A673 (cell line): Measurements from ENCODE around the gene ZNF605. TPM values are rescaled to one million over a fixed set of nuclear protein-coding genes. Genes with fewer than 3 reads are reported as not detected.

ENCODE experiments used
- BruUV-seq: library from RNA; stranded (reverse); fragments of 400-500 nt; replicated peaks from 2 replicates; lab custom pipeline; 2021; lab: Mats Ljungman, UMichigan
- CTCF ChIA-PET: fragments of 300-600 bp; sonication (Branson Sonifier 250); formaldehyde crosslinking; loops from one replicate; lab custom pipeline; 2022; ENCODE audit warnings: antibody characterized with exemption; lab: Charles Lee
- POLR2A ChIA-PET: fragments of 300-600 bp; sonication (Branson Sonifier 250); formaldehyde crosslinking; loops from one replicate; lab custom pipeline; 2022; ENCODE audit warnings: antibody characterized with exemption; ENCODE audit not compliant: low non-redundant PET; lab: Charles Lee
- DNase-seq: peaks from one replicate; pipeline ENCODE4 v3.0.0-alpha.2; 2015; ENCODE audit warnings: low spot score
- H3K27ac ChIP-seq: fragments of 200-600 bp; sonication (generic); 2 replicates; pipeline ENCODE4 v1.5.1; 2016; ENCODE audit warnings: mixed run types, low read depth, mild to moderate bottlenecking, mixed read lengths, antibody characterized with exemption, low read length; ENCODE audit not compliant: poor library complexity, severe bottlenecking
- H3K27me3 ChIP-seq: fragments of 200-600 bp; sonication (generic); replicated peaks from 2 replicates; pipeline ENCODE4 v1.6.1; 2017; ENCODE audit warnings: mixed run types, low read depth, mild to moderate bottlenecking, mixed read lengths, antibody characterized with exemption, low read length; ENCODE audit not compliant: insufficient read depth, poor library complexity
- H3K36me3 ChIP-seq: fragments of 200-600 bp; sonication (generic); 2 replicates; pipeline ENCODE4 v1.6.1; 2016; ENCODE audit warnings: mixed run types, mild to moderate bottlenecking, mixed read lengths, antibody characterized with exemption, low read length; ENCODE audit not compliant: insufficient read depth, poor library complexity, severe bottlenecking
- H3K4me1 ChIP-seq: fragments of 200-600 bp; sonication (generic); 2 replicates; pipeline ENCODE4 v1.6.1; 2017; ENCODE audit warnings: mixed run types, mild to moderate bottlenecking, mixed read lengths, antibody characterized with exemption, low read length; ENCODE audit not compliant: insufficient read depth, poor library complexity, severe bottlenecking
- H3K4me3 ChIP-seq: fragments of 200-600 bp; sonication (generic); 2 replicates; pipeline ENCODE4 v1.5.1; 2016; ENCODE audit warnings: low read depth, mixed run types, mild to moderate bottlenecking, mixed read lengths, low read length; ENCODE audit not compliant: poor library complexity, severe bottlenecking
- H3K9me3 ChIP-seq: fragments of 200-600 bp; sonication (generic); 2 replicates; pipeline ENCODE4 v1.6.1; 2016; ENCODE audit warnings: mixed run types, low read depth, mild to moderate bottlenecking, mixed read lengths, antibody characterized with exemption, low read length; ENCODE audit not compliant: poor library complexity, severe bottlenecking
- EZH2 ChIP-seq: fragments of 200-600 bp; sonication (generic); IDR thresholded peaks from 2 replicates; pipeline ENCODE4 v1.6.1; 2017; ENCODE audit warnings: borderline replicate concordance, low read depth, mild to moderate bottlenecking, mixed read lengths, antibody characterized with exemption, low read length; ENCODE audit not compliant: poor library complexity, severe bottlenecking
- intact Hi-C: fragments of 100-400 bp; cut with micrococcal nuclease; formaldehyde crosslinking; loops from one replicate; pipeline ENCODE4 v1.10.0; 2022; ENCODE audit not compliant: unreplicated experiment
- total RNA-seq: library from RNA; stranded (reverse); gene quantifications from 2 replicates; pipeline ENCODE4 v1.2.3, GENCODE V29; 2021
- TF ChIP-seq, protein P1 (sequence below): fragments of 300-800, 200-600 bp; sonication (generic); conservative IDR thresholded peaks from 2 replicates; pipeline ENCODE4 v1.5.1; 2017; ENCODE audit warnings: low read depth, mild to moderate bottlenecking, antibody characterized with exemption, low read length, moderate library complexity, mixed read lengths

Gene ZNF605
- total RNA-seq, 1 experiment from 2014 or later, result 12.9 TPM

DNA sequence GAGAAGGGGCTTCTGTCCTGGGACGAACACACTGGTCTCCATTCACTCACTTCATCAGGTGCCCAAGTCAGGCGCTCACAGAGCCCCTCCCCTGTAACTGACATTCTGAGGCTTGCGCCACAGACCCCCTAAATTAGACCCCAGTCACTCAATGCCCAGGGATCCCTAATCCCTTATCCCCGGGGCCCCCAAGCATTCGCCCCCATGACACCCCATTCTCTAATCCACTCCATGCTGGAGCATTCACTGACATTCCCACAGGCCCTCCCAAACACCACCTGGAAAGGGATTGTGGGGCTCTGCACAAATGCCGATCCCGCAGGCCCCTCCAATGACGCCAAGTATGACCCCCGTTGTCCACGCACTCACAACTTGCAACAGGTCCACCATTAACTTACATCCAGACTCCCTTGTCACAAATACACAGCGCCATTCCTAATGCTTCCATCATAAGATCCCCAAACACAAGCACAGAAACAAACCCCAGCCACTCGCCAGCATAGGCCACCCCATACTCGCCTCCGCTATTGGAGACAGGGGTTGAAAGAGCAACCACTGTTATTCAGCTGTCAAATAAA is 1.5 kb downstream of the ZNF605 start:
- intact Hi-C loops, result no loop called here
- CTCF ChIA-PET, result no interaction called here
- no peaks in the 10 kb centered on the region for H3K4me1 ChIP-seq
- TF ChIP-seq EZH2, result no peak
- TF ChIP-seq, protein P1, sequence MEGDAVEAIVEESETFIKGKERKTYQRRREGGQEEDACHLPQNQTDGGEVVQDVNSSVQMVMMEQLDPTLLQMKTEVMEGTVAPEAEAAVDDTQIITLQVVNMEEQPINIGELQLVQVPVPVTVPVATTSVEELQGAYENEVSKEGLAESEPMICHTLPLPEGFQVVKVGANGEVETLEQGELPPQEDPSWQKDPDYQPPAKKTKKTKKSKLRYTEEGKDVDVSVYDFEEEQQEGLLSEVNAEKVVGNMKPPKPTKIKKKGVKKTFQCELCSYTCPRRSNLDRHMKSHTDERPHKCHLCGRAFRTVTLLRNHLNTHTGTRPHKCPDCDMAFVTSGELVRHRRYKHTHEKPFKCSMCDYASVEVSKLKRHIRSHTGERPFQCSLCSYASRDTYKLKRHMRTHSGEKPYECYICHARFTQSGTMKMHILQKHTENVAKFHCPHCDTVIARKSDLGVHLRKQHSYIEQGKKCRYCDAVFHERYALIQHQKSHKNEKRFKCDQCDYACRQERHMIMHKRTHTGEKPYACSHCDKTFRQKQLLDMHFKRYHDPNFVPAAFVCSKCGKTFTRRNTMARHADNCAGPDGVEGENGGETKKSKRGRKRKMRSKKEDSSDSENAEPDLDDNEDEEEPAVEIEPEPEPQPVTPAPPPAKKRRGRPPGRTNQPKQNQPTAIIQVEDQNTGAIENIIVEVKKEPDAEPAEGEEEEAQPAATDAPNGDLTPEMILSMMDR, result no peak
- H3K27ac ChIP-seq, result peak overlapping the region; percentile 93
- peaks cover 36% of the 10 kb centered on the region for H3K9me3 ChIP-seq
- H3K4me3 ChIP-seq, result no peak overlapping the region
- POLR2A ChIA-PET, result no interaction called here
- H3K27me3 ChIP-seq, result no peaks in the 10 kb centered on the region
- no peaks in the 10 kb centered on the region for H3K36me3 ChIP-seq
- no TSS peak for BruUV-seq
- peak; percentile 11 for DNase-seq

DNA sequence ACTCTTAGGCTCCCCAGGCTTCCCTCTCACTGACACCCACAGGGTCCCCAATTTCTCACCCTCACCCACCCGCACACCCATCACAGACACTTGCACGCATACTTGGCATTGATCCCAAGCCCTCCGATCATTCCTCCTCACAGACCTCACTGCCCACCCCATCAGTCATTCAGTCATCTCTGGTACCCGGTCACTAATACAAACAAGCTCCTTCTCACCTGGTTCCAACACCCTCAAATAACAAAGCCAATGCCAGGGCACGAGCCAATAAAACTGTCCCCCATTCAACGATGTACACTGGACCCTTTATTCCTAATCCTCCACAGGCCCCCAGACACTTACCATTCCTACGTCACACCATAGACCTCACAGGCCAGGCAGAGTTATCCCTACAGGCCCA is 2.3 kb downstream of the ZNF605 start:
- Histone ChIP-seq H3K27me3 (no peaks in the 10 kb centered on the region), H3K36me3 (no peaks in the 10 kb centered on the region), H3K27ac (no peak overlapping the region), H3K4me3 (no peak overlapping the region), H3K4me1 (no peaks in the 10 kb centered on the region), H3K9me3 (peaks cover 39% of the 10 kb centered on the region)
- no TSS peak for BruUV-seq
- DNase-seq, result no peak
- TF ChIP-seq, protein P1, result no peak
- TF ChIP-seq EZH2, result no peak
- ChIA-PET POLR2A (no interaction called here), CTCF (no interaction called here)
- intact Hi-C loops, result no loop called here

DNA sequence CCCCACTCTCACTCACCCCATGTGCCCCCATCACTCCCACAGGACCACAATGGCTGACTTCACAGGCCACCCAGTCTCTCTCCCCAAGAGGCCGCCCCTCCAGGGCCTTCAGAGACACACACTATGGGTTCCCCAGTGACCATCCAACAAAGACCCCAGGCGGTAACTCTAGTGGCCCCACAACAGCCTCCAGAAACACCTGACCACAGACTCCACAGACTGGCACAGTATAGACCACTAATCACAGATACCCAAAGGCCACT is 3.0 kb downstream of the ZNF605 start:
- H3K27ac ChIP-seq, result no peak overlapping the region
- TF ChIP-seq EZH2, result no peak
- TF ChIP-seq, protein P1, result no peak
- H3K4me3 ChIP-seq, result no peak overlapping the region
- no peaks in the 10 kb centered on the region for H3K4me1 ChIP-seq
- no peak for DNase-seq
- ChIA-PET CTCF (no interaction called here), POLR2A (no interaction called here)
- H3K27me3 ChIP-seq, result no peaks in the 10 kb centered on the region
- H3K36me3 ChIP-seq, result no peaks in the 10 kb centered on the region
- no TSS peak for BruUV-seq
- H3K9me3 ChIP-seq, result peaks cover 39% of the 10 kb centered on the region
- intact Hi-C loops, result no loop called here
